Loucy (cell line): Measurements from ENCODE around the gene ADAMTS8.

Experiments
- H2AFZ ChIP-seq: fragments of 200-600 bp; sonication (generic); 2 replicates; pipeline ENCODE4 v1.6.0; 2016; ENCODE audit warnings: antibody characterized with exemption, mild to moderate bottlenecking, low read length, moderate library complexity
- H3F3A ChIP-seq: fragments of 200-600 bp; 2 replicates; pipeline ENCODE4 v1.6.0; 2016; ENCODE audit warnings: antibody characterized with exemption, low read depth, mild to moderate bottlenecking
- H3K27me3 ChIP-seq: fragments of 200-600 bp; sonication (generic); 2 replicates; pipeline ENCODE4 v1.6.1; 2014; ENCODE audit warnings: low read length, mild to moderate bottlenecking; ENCODE audit not compliant: insufficient read depth, poor library complexity, severe bottlenecking
- H3K36me3 ChIP-seq: fragments of 200-600 bp; sonication (generic); 2 replicates; pipeline ENCODE4 v1.6.1; 2016; ENCODE audit warnings: low read length; ENCODE audit not compliant: insufficient read depth
- H3K4me1 ChIP-seq: fragments of 200-600 bp; sonication (generic); 2 replicates; pipeline ENCODE4 v1.5.1; 2014; ENCODE audit warnings: low read length, mild to moderate bottlenecking; ENCODE audit not compliant: insufficient read depth, poor library complexity, severe bottlenecking
- H3K4me2 ChIP-seq: fragments of 200-600 bp; sonication (generic); 2 replicates; pipeline ENCODE4 v1.6.0; 2014; ENCODE audit warnings: antibody characterized with exemption, low read length, low read depth, mild to moderate bottlenecking; ENCODE audit not compliant: poor library complexity, severe bottlenecking
- H3K4me3 ChIP-seq: fragments of 200-600 bp; sonication (generic); 2 replicates; pipeline ENCODE4 v1.5.1; 2014; ENCODE audit warnings: low read length, mild to moderate bottlenecking, mixed read lengths; ENCODE audit not compliant: poor library complexity, severe bottlenecking
- H3K79me2 ChIP-seq: fragments of 200-600 bp; sonication (generic); 2 replicates; pipeline ENCODE4 v1.6.1; 2014; ENCODE audit warnings: low read length; ENCODE audit not compliant: insufficient read depth
- H3K9ac ChIP-seq: fragments of 200-600 bp; sonication (generic); 2 replicates; pipeline ENCODE4 v1.6.0; 2014; ENCODE audit warnings: mild to moderate bottlenecking, low read depth, low read length, moderate library complexity; ENCODE audit not compliant: poor library complexity, severe bottlenecking
- H3K9me2 ChIP-seq: fragments of 200-600 bp; sonication (generic); replicated peaks from 2 replicates; pipeline ENCODE4 v1.6.1; 2016; ENCODE audit warnings: low read depth, low read length, mixed read lengths
- H3K9me3 ChIP-seq: fragments of 200-600 bp; sonication (generic); 2 replicates; pipeline ENCODE4 v1.6.1; 2014; ENCODE audit warnings: mild to moderate bottlenecking, antibody characterized with exemption, low read length, low read depth; ENCODE audit not compliant: insufficient read depth
- H4K20me1 ChIP-seq: fragments of 200-600 bp; sonication (generic); 2 replicates; pipeline ENCODE4 v1.6.0; 2014; ENCODE audit warnings: antibody characterized with exemption, low read length, mild to moderate bottlenecking; ENCODE audit not compliant: insufficient read depth, poor library complexity, severe bottlenecking
- EZH2phosphoT487 ChIP-seq: fragments of 200-600 bp; IDR thresholded peaks from 2 replicates; pipeline ENCODE4 v1.6.1; 2018; ENCODE audit warnings: antibody characterized with exemption, mild to moderate bottlenecking, moderate library complexity, borderline replicate concordance
- TF ChIP-seq, protein P1 (sequence below): fragments of 200-600 bp; sonication (generic); conservative IDR thresholded peaks from 2 replicates; pipeline ENCODE4 v1.5.1; 2014; ENCODE audit warnings: mild to moderate bottlenecking, antibody characterized with exemption, low read length

Gene ADAMTS8, protein sequence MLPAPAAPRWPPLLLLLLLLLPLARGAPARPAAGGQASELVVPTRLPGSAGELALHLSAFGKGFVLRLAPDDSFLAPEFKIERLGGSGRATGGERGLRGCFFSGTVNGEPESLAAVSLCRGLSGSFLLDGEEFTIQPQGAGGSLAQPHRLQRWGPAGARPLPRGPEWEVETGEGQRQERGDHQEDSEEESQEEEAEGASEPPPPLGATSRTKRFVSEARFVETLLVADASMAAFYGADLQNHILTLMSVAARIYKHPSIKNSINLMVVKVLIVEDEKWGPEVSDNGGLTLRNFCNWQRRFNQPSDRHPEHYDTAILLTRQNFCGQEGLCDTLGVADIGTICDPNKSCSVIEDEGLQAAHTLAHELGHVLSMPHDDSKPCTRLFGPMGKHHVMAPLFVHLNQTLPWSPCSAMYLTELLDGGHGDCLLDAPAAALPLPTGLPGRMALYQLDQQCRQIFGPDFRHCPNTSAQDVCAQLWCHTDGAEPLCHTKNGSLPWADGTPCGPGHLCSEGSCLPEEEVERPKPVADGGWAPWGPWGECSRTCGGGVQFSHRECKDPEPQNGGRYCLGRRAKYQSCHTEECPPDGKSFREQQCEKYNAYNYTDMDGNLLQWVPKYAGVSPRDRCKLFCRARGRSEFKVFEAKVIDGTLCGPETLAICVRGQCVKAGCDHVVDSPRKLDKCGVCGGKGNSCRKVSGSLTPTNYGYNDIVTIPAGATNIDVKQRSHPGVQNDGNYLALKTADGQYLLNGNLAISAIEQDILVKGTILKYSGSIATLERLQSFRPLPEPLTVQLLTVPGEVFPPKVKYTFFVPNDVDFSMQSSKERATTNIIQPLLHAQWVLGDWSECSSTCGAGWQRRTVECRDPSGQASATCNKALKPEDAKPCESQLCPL

DNA sequence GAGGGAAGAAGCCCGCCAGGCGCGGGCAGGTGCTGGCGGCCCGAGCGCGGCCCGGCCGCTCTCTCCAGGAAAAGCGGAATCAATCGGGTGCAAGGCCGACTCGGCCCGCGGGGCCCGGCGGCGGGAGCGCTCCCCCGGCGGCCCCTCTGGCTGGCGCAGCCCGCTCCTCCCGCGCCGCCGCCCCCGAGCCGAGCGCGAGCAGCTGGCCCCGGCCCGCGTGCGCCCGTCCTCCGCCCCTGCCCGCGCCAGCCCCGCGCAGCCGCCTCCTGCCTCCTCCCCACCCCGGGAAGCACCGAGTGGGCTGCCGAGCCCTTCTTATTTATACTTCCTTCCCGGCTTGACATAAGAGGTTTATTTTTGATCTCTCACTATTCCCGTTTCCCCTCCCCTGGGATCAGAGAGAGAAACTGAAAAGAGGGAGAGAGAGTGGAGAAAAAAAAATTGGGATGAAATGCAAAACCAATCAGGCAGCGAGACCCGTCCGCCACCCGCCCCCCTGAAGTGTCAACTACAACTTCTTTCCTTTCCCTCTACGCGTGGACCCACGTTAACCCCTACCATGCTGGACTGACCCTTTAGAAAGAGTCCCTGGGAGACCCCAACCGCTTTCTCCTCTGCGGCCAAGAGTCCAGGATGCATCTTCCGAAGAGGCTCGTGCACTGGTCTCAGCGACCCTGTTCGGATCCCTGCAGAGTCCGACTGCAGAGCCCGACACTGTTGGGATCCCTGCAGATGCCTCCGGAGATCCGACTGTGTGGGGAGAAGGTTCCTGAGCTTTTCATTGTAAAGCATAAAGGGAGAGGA is at the start of gene ADAMTS8:
Gene ADAMTS8 (minus strand): TSS at position 294 of the 804 bp plus-strand sequence. CDS start 323 bp downstream, outside the sequence.
- Histone ChIP-seq H3K9me3 (no peaks in the 10 kb centered on the region), H3K79me2 (no peaks in the 10 kb centered on the region), H3K4me2 (no peak within 1 kb of the TSS), H3K9ac (no peak within 1 kb of the TSS), H4K20me1 (no peaks in the 10 kb centered on the region), H3K9me2 (no peaks in the 10 kb centered on the region), H3K27me3 (peaks cover 5% of the 10 kb centered on the region), H3K36me3 (no peaks in the 10 kb centered on the region), H3K4me3 (no peak within 1 kb of the TSS), H3F3A (no peaks in the 10 kb centered on the region), H2AFZ (no peak within 1 kb of the TSS), H3K4me1 (no peaks in the 10 kb centered on the region)
- TF ChIP-seq, protein P1, sequence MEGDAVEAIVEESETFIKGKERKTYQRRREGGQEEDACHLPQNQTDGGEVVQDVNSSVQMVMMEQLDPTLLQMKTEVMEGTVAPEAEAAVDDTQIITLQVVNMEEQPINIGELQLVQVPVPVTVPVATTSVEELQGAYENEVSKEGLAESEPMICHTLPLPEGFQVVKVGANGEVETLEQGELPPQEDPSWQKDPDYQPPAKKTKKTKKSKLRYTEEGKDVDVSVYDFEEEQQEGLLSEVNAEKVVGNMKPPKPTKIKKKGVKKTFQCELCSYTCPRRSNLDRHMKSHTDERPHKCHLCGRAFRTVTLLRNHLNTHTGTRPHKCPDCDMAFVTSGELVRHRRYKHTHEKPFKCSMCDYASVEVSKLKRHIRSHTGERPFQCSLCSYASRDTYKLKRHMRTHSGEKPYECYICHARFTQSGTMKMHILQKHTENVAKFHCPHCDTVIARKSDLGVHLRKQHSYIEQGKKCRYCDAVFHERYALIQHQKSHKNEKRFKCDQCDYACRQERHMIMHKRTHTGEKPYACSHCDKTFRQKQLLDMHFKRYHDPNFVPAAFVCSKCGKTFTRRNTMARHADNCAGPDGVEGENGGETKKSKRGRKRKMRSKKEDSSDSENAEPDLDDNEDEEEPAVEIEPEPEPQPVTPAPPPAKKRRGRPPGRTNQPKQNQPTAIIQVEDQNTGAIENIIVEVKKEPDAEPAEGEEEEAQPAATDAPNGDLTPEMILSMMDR, result no peak
- TF ChIP-seq EZH2phosphoT487, result no peak

DNA sequence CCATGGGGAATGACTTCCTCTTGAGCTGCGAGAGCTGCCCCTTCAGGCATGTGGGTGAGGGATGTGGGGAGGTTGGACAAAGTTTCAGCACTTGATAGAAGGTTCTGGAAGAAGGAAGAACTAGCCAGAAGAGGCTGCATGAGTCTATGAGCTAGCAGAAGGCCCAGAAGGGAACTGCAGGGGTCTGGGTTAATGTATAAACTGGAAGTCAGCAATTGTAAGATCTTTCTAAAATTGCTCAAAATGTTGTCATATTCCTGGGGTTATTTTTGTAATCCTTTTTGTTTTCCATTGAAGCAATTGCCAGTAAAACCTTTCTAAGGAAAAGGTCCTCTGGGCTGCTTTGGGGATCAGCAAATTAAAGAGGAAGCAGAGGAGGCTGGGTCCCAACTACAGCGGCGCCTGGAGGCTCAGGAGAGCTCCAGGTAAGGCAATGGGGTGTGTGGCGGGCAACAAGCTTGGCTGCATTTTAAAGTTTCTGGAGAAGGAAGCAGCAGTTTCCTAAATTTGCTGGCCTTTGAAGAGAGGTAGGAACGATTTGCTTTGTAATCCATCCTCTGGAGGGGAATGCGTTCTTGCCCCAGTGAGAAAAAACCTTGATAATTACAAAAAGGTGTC is 49.3 kb upstream of the ADAMTS8 start:
- H4K20me1 ChIP-seq, result no peaks in the 10 kb centered on the region
- no peak for TF ChIP-seq EZH2phosphoT487
- TF ChIP-seq, protein P1, result no peak
- no peaks in the 10 kb centered on the region for H3K9me3 ChIP-seq
- H2AFZ ChIP-seq, result no peak overlapping the region
- no peaks in the 10 kb centered on the region for H3K9me2 ChIP-seq
- no peaks in the 10 kb centered on the region for H3F3A ChIP-seq
- peaks cover 5% of the 10 kb centered on the region for H3K27me3 ChIP-seq
- no peak overlapping the region for H3K4me2 ChIP-seq
- H3K4me3 ChIP-seq, result no peak overlapping the region
- no peaks in the 10 kb centered on the region for H3K4me1 ChIP-seq
- H3K9ac ChIP-seq, result no peak overlapping the region
- no peaks in the 10 kb centered on the region for H3K36me3 ChIP-seq
- no peaks in the 10 kb centered on the region for H3K79me2 ChIP-seq

DNA sequence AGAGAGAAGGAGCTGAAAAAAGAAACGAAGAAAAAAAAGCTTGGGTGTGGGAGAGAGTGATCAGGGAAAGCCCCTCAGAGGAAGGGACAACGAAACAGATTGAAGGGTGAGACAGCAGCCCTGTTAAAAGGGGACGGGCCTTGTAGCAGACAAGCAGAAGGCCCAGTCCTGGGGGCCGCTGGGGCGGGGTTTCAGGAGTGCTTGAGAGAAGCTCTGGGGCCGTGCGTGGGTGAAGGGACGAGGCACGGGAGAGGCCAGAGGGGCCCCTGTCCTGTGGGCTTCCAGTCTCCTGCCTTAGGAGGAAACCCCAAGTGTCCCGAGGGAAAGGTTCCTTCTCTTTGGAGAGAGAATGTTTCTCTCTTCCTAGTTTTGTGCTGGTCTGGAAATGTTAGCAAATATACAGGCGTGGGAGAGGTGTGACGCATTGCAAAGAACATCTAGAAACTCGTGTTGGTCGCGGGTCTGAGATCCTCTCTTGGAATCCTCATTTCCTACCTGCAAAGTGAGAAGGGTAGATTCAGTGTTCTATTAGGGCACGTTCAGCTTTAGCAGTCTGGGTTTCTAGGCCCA is 48.6 kb upstream of the ADAMTS8 start:
- Histone ChIP-seq H3F3A (no peaks in the 10 kb centered on the region), H3K9me2 (no peaks in the 10 kb centered on the region), H3K79me2 (no peaks in the 10 kb centered on the region), H2AFZ (no peak overlapping the region), H3K9me3 (no peaks in the 10 kb centered on the region), H4K20me1 (no peaks in the 10 kb centered on the region), H3K27me3 (peaks cover 5% of the 10 kb centered on the region), H3K4me2 (no peak overlapping the region), H3K9ac (no peak overlapping the region), H3K4me1 (no peaks in the 10 kb centered on the region), H3K4me3 (no peak overlapping the region), H3K36me3 (no peaks in the 10 kb centered on the region)
- no peak for TF ChIP-seq EZH2phosphoT487
- TF ChIP-seq, protein P1, result no peak
